Tibial artery (tissue), 4 donors: ENCODE results near the gene NFIA.

Source experiments
- DNase-seq, 2 donors: peaks; one replicate each; pipeline ENCODE4 v3.0.0-alpha.2; 2019
- H3K27ac ChIP-seq, 2 donors: fragments of 200-600 bp; sonication (generic) in 1 of 2; 1 replicate in 1 of 2; 2 replicates in 1 of 2; pipeline ENCODE4 v1.5.1; 2018 to 2019; ENCODE audit warnings: mild to moderate bottlenecking in 1 of 2
- H3K27me3 ChIP-seq, 2 donors: fragments of 200-600 bp; sonication (generic) in 1 of 2; one replicate each; pipeline versions ENCODE4 v1.5.1 to v1.6.0; 2016 to 2019
- H3K36me3 ChIP-seq, 3 donors: fragments of 200-600 bp; sonication (generic) in 2 of 3; one replicate each; pipeline ENCODE4 v1.5.1; 2016 to 2019; ENCODE audit warnings: mild to moderate bottlenecking in 2 of 3
- H3K4me1 ChIP-seq, 4 donors: fragments of 200-600 bp; sonication (generic) in 2 of 4; 1 replicate in 3 of 4; 2 replicates in 1 of 4; pipeline ENCODE4 v1.5.1; 2016 to 2019
- H3K4me3 ChIP-seq, 2 donors: fragments of 200-600 bp; sonication (generic) in 1 of 2; 1 replicate in 1 of 2; 2 replicates in 1 of 2; pipeline ENCODE4 v1.5.1; 2018 to 2019; ENCODE audit warnings: mild to moderate bottlenecking in 2 of 2
- H3K9me3 ChIP-seq, 3 donors: fragments of 200-600 bp; sonication (generic) in 1 of 3; one replicate each; pipeline ENCODE4 v1.5.1; 2016 to 2019
- CTCF ChIP-seq, 2 experiments: fragments of 200-600 bp in 1 of 2; fragments of 450-650 bp in 1 of 2; IDR thresholded peaks; one replicate each; pipeline ENCODE4 v1.5.1; 2017 to 2019; ENCODE audit warnings: antibody characterized with exemption in 2 of 2, mild to moderate bottlenecking in 1 of 2, moderate library complexity in 1 of 2
- intact Hi-C: fragments of 100-400 bp; cut with DNase I; formaldehyde crosslinking; loops from one replicate; pipeline ENCODE4 v1.15.0; 2023; ENCODE audit warnings: low total_unique reads

The NFIA gene

GRCh38 chr1:61241411-61241838, 159.1 kb downstream of the NFIA start:
- peak; percentile 65 to 80 for DNase-seq
- no peak for TF ChIP-seq CTCF (IDR thresholded peaks at IDR 0.05)
- Histone ChIP-seq H3K4me3 (peak overlapping the region; percentile 13 to 30), H3K4me1 (peaks cover 0 to 49% (median 20%) of the 10 kb centered on the region in 4 donors), H3K27me3 (no peaks in the 10 kb centered on the region), H3K36me3 (no peaks in the 10 kb centered on the region), H3K9me3 (no peaks in the 10 kb centered on the region), H3K27ac (peak overlapping the region; percentile 33 to 46)
- intact Hi-C loops: no loop called here

DNA sequence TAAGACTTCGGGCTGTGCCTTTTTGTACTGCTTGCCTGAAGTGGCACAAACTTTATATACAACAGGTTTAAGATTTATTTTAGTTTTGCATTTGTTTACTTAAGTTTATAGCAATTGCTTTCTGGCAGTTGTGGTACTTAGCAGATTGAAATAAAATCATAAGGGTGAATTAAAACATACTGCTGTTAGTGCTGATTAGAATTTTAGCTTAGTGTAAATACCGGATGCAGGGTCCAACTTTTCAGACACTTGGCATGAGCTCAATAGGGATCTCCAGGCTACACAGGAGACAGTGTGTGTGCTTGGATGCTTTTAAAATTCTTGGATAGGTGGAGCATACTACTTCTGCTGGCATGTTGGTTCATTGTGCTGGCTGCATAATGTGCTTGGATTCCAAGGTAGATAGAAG, 159.6 kb downstream of the NFIA start:
- no peak for DNase-seq
- Histone ChIP-seq H3K9me3 (no peaks in the 10 kb centered on the region), H3K4me3 (peak overlapping the region; percentile 13 to 30), H3K4me1 (peaks cover 0 to 49% (median 20%) of the 10 kb centered on the region in 4 donors), H3K27ac (peak overlapping the region; percentile 33 to 46), H3K27me3 (no peaks in the 10 kb centered on the region), H3K36me3 (no peaks in the 10 kb centered on the region)
- no peak for TF ChIP-seq CTCF (IDR thresholded peaks at IDR 0.05)
- intact Hi-C loops: no loop called here

DNA sequence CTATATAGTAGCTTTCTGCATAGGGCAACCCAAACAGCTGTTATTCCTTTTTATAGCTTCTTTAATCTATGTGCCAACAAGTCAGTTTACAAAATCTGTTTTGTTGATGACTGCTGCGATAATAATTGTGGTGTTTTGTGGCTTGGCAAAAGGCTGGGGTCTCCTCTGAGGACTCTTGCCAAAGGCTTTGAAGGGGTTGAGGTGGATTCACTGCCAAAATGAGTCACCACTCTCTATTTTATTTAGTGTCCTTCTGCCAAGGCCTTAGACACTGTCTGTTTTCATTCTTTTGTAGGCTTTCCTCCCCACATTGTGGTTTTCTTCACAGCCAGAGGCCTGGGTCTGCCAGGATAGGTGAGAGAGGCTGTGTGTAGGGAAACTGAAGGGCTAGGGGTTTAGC, 161.8 kb downstream of the NFIA start:
- intact Hi-C loops: no loop called here
- Histone ChIP-seq H3K36me3 (no peaks in the 10 kb centered on the region), H3K4me1 (peaks cover 0 to 56% (median 22%) of the 10 kb centered on the region in 4 donors), H3K27ac (peak overlapping the region; percentile 40 to 49), H3K27me3 (no peaks in the 10 kb centered on the region), H3K9me3 (no peaks in the 10 kb centered on the region), H3K4me3 (no peak overlapping the region)
- no peak for DNase-seq
- no peak for TF ChIP-seq CTCF (IDR thresholded peaks at IDR 0.05)

DNA sequence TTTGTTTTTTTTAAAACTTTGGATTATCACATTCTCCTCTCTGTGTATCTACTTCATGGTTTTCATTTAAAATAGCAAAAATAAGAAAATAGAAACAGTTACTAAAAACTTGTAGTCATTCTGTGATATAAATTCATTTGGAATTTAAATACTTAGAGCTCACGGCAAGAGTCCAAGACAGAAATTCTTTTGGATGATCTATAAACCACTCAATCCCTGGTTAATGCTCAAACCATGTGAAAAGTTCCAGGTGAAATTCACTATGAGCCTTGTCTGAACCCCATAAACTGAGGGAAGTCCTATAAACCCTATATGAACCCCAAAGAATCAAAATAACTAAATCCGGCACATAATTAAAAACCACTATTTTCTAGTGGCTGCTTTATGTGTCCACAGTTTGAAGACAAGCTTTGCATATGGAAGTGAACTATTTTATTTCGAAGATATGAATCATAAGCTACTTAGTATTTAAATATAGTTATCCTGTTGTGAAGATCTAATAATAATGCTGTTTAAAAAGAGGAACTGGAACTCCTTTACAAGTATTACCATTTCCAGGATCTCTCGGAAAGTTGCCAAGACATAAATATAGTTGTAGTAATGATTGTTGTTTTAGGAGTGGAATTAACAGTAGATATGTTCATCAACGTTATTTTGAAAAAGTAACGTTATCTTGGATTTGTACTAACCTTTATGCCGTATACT, 163.5 kb downstream of the NFIA start:
- no peak for TF ChIP-seq CTCF (IDR thresholded peaks at IDR 0.05)
- H3K4me3 ChIP-seq: no peak overlapping the region
- DNase-seq: no peak
- H3K36me3 ChIP-seq: no peaks in the 10 kb centered on the region
- intact Hi-C loops: no loop called here
- peaks cover 0 to 54% (median 22%) of the 10 kb centered on the region in 4 donors for H3K4me1 ChIP-seq
- H3K27me3 ChIP-seq: no peaks in the 10 kb centered on the region
- no peaks in the 10 kb centered on the region for H3K9me3 ChIP-seq
- H3K27ac ChIP-seq: no peak overlapping the region

DNA sequence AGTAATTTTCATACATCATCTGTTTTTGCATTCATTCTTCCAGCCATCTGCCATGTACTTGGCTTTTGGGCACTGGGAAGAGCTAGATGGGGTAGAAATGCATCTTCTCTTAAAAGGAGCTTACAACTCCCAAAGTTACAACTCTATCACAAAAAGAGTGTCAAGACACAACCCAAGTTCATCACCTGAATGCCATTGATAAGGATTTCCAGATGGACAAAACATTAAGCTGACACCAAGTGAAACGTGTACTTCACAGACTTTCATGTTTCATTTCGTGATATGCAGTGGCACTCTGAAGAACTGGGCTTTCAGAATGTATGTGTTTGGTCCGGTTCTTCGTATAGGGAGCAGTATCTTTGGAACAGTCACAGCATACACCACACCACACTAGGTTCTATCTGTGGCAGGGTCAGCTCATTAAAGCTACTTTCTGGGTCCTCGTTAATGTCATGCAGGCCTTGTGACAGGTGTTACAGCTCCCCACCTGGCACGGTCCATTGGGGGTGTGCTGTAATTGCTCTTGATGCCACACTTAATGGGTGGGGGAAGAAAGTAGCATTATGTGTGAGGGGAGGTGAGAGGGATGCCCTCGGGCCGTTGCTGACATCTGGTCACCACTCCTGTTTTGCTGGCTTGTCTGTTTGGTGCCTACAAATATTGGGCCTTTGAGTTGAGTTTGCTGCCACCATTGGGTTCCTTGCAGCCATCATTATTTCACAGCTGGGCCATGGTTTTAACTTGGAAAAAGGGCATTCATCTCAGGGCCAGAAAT, 164.9 kb downstream of the NFIA start:
- Histone ChIP-seq H3K9me3 (no peaks in the 10 kb centered on the region), H3K4me3 (no peak overlapping the region), H3K36me3 (no peaks in the 10 kb centered on the region), H3K27ac (no peak overlapping the region), H3K4me1 (peaks cover 0 to 40% (median 17%) of the 10 kb centered on the region in 4 donors), H3K27me3 (no peaks in the 10 kb centered on the region)
- DNase-seq: no peak
- intact Hi-C loops: no loop called here
- TF ChIP-seq CTCF (IDR thresholded peaks at IDR 0.05): no peak
